Keratinocyte (primary cell): ENCODE measurements around the gene CACHD1. TPM values are rescaled to one million over a fixed set of nuclear protein-coding genes. Genes with fewer than 3 reads are reported as not detected.
A peak's percentile ranks its signal among the peaks of the same experiment; 100 is the strongest.

Source experiments
- DNase-seq: peaks from one replicate; pipeline ENCODE4 v3.0.0-alpha.2; 2011; ENCODE audit warnings: low read depth, missing footprints, low spot score
- FAIRE-seq: peaks from 2 replicates; lab custom pipeline; 2011; peaks lifted over from hg19 to GRCh38; lab: Jason Lieb, UNC
- H2AFZ ChIP-seq: 2 replicates; pipeline ENCODE4 v1.6.0; 2012; ENCODE audit warnings: low read length, control low read depth, inconsistent platforms; ENCODE audit not compliant: control insufficient read depth
- H3K27ac ChIP-seq: 2 replicates; pipeline ENCODE4 v1.5.1; 2011; ENCODE audit warnings: low read length; ENCODE audit not compliant: control insufficient read depth, insufficient read depth
- H3K27me3 ChIP-seq: 3 replicates; pipeline ENCODE4 v1.6.0; 2011; ENCODE audit warnings: low read length; ENCODE audit not compliant: control insufficient read depth, insufficient read depth; ENCODE audit errors: extremely low read depth
- H3K36me3 ChIP-seq, 2 experiments: 2 replicates in 1 of 2; 3 replicates in 1 of 2; pipeline ENCODE4 v1.5.1; 2011; ENCODE audit warnings: low read length in 2 of 2, mild to moderate bottlenecking in 1 of 2; ENCODE audit not compliant: control insufficient read depth in 2 of 2, insufficient read depth in 2 of 2; ENCODE audit errors: extremely low read depth in 1 of 2
- H3K4me1 ChIP-seq: 3 replicates; pipeline ENCODE4 v1.5.1; 2011; ENCODE audit warnings: low read length; ENCODE audit not compliant: control insufficient read depth, insufficient read depth; ENCODE audit errors: extremely low read depth
- H3K4me2 ChIP-seq: 3 replicates; pipeline ENCODE4 v1.6.0; 2011; ENCODE audit warnings: low read depth, low read length; ENCODE audit not compliant: control insufficient read depth, insufficient read depth; ENCODE audit errors: extremely low read depth
- H3K4me3 ChIP-seq, 3 experiments: fragments of 200-600 bp in 1 of 3; sonication (generic) in 1 of 3; 2 replicates in 2 of 3; 3 replicates in 1 of 3; pipeline ENCODE4 v1.5.1; 2011 to 2016; ENCODE audit warnings: low read length in 3 of 3, mild to moderate bottlenecking in 3 of 3, control low read depth in 2 of 3, inconsistent platforms in 1 of 3, low read depth in 1 of 3, mixed read lengths in 1 of 3, mixed run types in 1 of 3, moderate library complexity in 1 of 3; ENCODE audit not compliant: control insufficient read depth in 2 of 3, insufficient read depth in 2 of 3; ENCODE audit errors: extremely low read depth in 1 of 3
- H3K79me2 ChIP-seq: 2 replicates; pipeline ENCODE4 v1.6.0; 2012; ENCODE audit warnings: low read length; ENCODE audit not compliant: control insufficient read depth, insufficient read depth
- H3K9ac ChIP-seq: 3 replicates; pipeline ENCODE4 v1.6.0; 2011; ENCODE audit warnings: low read length; ENCODE audit not compliant: control insufficient read depth, insufficient read depth; ENCODE audit errors: extremely low read depth
- H3K9me1 ChIP-seq: 3 replicates; pipeline ENCODE4 v1.6.0; 2011; ENCODE audit warnings: low read length; ENCODE audit not compliant: control insufficient read depth, insufficient read depth; ENCODE audit errors: extremely low read depth
- H3K9me3 ChIP-seq: 2 replicates; pipeline ENCODE4 v1.5.1; 2012; ENCODE audit warnings: low read depth, low read length; ENCODE audit not compliant: control insufficient read depth
- H4K20me1 ChIP-seq: 3 replicates; pipeline ENCODE4 v1.6.0; 2011; ENCODE audit warnings: low read length; ENCODE audit not compliant: control insufficient read depth, insufficient read depth; ENCODE audit errors: extremely low read depth
- CTCF ChIP-seq, 3 experiments: IDR thresholded peaks in 1 of 3; conservative IDR thresholded peaks in 1 of 3; optimal IDR thresholded peaks in 1 of 3; 2 replicates in 2 of 3; 3 replicates in 1 of 3; pipeline versions ENCODE3 to v1.5.1; 2011; ENCODE audit warnings: low read length in 3 of 3, mild to moderate bottlenecking in 3 of 3, moderate library complexity in 2 of 3, control low read depth in 1 of 3, inconsistent platforms in 1 of 3; ENCODE audit not compliant: insufficient read depth in 2 of 3; ENCODE audit errors: extremely low read depth in 1 of 3
- EZH2 ChIP-seq: IDR thresholded peaks from one replicate; pipeline ENCODE4 v1.6.1; 2012; ENCODE audit warnings: inconsistent platforms, mild to moderate bottlenecking, low read length, moderate library complexity
- dilution Hi-C: fragments of 300-500 bp; cut with MboI; formaldehyde crosslinking; loops from one replicate; pipeline ENCODE4 v1.7.0; 2020; ENCODE audit warnings: low sequenced_read_pairs; ENCODE audit not compliant: extremely low pct_ligation_motif_present
- polyA plus RNA-seq, 5 experiments: library from polyadenylated mRNA; depleted of rRNA in 3 of 5; stranded (reverse) in 3 of 5; stranded (forward) in 1 of 5; unstranded in 1 of 5; fragments of >200 nt; gene quantifications; 1 replicate in 1 of 5; 2 replicates in 3 of 5; 3 replicates in 1 of 5; pipeline versions ENCODE4 v1.2.1 to v1.2.3, GENCODE V29; 2011 to 2012; ENCODE audit warnings: missing spikeins in 2 of 5, low read depth in 1 of 5, low replicate concordance in 1 of 5

CACHD1 gene
- polyA plus RNA-seq, 1 donor (not counting 4 experiments of a cell fraction or from before 2014, with no cell fraction given), result 2.4 TPM

- Histone ChIP-seq H3K4me1 (peaks cover 24% of the 10 kb centered on the region), H3K9ac (no peak overlapping the region), H2AFZ (no peak overlapping the region), H3K9me1 (no peaks in the 10 kb centered on the region), H3K9me3 (no peaks in the 10 kb centered on the region), H3K4me3 (no peak overlapping the region), H3K36me3 (no peaks in the 10 kb centered on the region), H3K27ac (no peak overlapping the region), H3K27me3 (no peaks in the 10 kb centered on the region), H3K79me2 (no peaks in the 10 kb centered on the region), H3K4me2 (peak overlapping the region; percentile 46), H4K20me1 (no peaks in the 10 kb centered on the region)
- TF ChIP-seq EZH2 (no peak), CTCF (optimal IDR thresholded peaks at IDR 0.05 in 1 of 3, IDR thresholded peaks at IDR 0.05 in 1 of 3, conservative IDR thresholded peaks at IDR 0.05 in 1 of 3; ENCODE audit: extremely low read depth in 1 of 3, insufficient read depth in 2 of 3, low read length in 3 of 3) (no peak)
- dilution Hi-C loops, result no loop called here
- peak; percentile 86 for FAIRE-seq
- no peak for DNase-seq
Measured at GRCh38 chr1:64476251-64476952, 6.5 kb downstream of the CACHD1 start.

- Histone ChIP-seq H2AFZ (no peak overlapping the region), H3K4me2 (no peak overlapping the region), H3K9me1 (no peaks in the 10 kb centered on the region), H3K79me2 (no peaks in the 10 kb centered on the region), H3K4me1 (peaks cover 15% of the 10 kb centered on the region), H3K36me3 (no peaks in the 10 kb centered on the region), H3K9ac (no peak overlapping the region), H3K27ac (no peak overlapping the region), H3K4me3 (no peak overlapping the region), H3K9me3 (no peaks in the 10 kb centered on the region), H4K20me1 (no peaks in the 10 kb centered on the region), H3K27me3 (no peaks in the 10 kb centered on the region)
- no peak for TF ChIP-seq EZH2
- TF ChIP-seq CTCF (optimal IDR thresholded peaks at IDR 0.05 in 1 of 3, IDR thresholded peaks at IDR 0.05 in 1 of 3, conservative IDR thresholded peaks at IDR 0.05 in 1 of 3; ENCODE audit: extremely low read depth in 1 of 3, insufficient read depth in 2 of 3, low read length in 3 of 3), result no peak
- DNase-seq (no peak), FAIRE-seq (no peak)
- dilution Hi-C loops, result no loop called here
Measured at GRCh38 chr1:64478594-64479470, 8.9 kb downstream of the CACHD1 start.
